HG03025 (cell line): ENCODE data around the gene MARCHF3.
A peak's percentile ranks its signal among the peaks of the same experiment; 100 is the strongest.
"Not testable (repeated sequence)": the region's sequence is repeated elsewhere in the genome, so short reads cannot be mapped to it uniquely, and the experiment has no call there.

Experiments used
- ATAC-seq: cut with Tn5 transposase; IDR thresholded peaks from one replicate; pipeline ENCODE4 v1.9.1; 2021; ENCODE audit warnings: mild to moderate bottlenecking, moderate library complexity; ENCODE audit not compliant: unreplicated experiment, low FRiP score

MARCHF3 gene

DNA sequence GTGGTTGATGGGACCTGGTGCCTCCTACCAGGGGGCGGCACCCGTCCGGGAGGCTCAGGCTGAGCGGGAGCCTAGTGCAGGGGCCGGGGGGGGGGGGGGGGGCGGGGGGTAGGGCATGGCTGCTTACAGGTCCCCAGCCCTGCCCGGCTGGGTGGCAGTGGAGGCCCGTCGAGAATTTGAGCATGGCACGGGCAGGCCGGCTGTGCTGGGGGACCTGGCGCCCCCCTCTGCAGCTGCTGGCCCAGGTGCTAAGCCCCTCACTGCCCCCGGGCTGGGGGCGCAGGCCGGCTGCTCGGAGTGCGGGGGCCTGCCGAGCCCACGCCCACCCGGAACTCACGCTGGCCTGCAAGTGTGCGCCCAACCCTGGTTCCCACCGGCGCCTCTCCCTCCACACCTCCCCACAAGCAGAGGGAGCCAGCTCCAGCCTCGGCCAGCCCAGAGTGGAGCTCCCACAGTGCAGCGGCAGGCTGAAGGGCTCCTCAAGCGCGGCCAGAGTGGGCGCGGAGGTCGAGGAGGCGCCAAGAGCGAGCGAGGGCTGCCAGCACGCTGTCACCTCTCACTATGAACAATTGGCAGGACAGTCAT, 175.7 kb downstream of the MARCHF3 start:
- no peak for ATAC-seq

- not testable (repeated sequence) for ATAC-seq
These were observed 176.6 kb downstream of the MARCHF3 start for GRCh38 chr5:126853541-126854307.

GRCh38 chr5:126852841-126853271, 177.5 kb downstream of the MARCHF3 start:
- no peak for ATAC-seq

GRCh38 chr5:126852091-126852571, 178.2 kb downstream of the MARCHF3 start:
- peak; percentile 66 for ATAC-seq

GRCh38 chr5:126851501-126852011, 178.8 kb downstream of the MARCHF3 start:
- no peak for ATAC-seq

DNA sequence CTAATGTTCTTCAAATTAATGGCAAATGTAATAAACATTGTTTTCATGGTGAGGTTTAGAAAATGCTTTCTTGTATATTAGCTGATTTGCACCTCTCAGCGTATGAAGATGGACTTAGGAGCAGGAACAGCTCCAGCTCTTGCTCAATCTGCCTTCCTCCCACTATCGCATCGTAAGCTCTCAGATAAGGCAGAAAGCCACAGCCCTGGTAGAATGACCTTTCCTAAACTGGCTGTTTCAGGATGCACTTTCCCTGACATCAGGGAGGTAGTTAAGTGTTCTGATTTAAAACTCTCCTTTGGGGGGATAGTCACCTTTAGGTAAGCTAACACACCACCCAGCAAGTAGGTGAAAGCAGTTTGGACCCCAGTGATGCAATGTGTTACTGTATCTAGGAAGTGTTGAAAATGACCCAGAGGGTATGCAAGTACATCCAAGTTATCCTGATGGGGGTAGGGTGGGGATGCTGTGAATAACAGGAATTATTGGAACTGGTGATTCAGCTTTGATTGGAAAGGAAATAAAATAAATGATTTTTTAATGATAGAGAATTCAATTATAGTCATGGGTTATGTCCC, 181.2 kb downstream of the MARCHF3 start:
- no peak for ATAC-seq

DNA sequence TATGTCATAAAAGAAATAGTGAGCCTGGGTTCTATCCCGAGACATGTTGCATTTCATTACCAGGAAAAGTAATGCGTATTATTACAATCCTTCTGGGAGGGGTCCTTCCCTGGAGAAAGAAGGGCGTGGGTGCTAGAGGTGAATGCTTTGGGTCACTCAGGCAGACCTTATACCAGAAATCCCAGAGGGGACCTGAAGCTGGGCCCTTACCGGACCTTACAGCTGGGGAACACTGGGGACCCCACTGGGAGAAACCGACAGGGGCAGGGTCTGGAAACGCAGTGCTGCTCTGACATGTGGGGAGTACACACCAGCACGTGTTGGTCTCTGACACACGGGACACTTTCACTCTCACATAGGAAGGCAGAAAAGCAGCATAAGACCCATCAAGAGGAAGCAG, 182.1 kb downstream of the MARCHF3 start:
- no peak for ATAC-seq

GRCh38 chr5:126847826-126848251, 182.5 kb downstream of the MARCHF3 start:
- ATAC-seq: no peak

DNA sequence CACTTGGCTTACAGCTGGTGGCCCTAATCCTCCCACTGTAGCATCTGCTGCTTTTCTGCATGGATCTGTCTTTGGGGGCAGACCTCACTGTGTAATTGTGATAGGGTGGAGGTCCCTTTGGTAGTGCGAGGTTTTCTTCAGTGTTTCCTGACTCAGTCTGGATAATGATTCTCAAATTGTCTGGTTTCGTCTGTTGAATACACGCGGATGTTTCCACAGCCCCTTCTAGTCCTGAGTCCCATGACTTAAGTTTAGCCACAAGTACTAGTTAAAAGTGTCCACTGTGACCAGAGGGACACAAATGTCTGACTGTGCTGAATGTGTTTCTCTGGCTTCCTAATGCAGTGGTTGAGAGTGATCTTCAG, 182.9 kb downstream of the MARCHF3 start:
- ATAC-seq: no peak

- no peak for ATAC-seq
These were observed 183.5 kb downstream of the MARCHF3 start for GRCh38 chr5:126846744-126847455.

- no peak for ATAC-seq
These were observed 184.0 kb downstream of the MARCHF3 start for GRCh38 chr5:126846344-126846743.

DNA sequence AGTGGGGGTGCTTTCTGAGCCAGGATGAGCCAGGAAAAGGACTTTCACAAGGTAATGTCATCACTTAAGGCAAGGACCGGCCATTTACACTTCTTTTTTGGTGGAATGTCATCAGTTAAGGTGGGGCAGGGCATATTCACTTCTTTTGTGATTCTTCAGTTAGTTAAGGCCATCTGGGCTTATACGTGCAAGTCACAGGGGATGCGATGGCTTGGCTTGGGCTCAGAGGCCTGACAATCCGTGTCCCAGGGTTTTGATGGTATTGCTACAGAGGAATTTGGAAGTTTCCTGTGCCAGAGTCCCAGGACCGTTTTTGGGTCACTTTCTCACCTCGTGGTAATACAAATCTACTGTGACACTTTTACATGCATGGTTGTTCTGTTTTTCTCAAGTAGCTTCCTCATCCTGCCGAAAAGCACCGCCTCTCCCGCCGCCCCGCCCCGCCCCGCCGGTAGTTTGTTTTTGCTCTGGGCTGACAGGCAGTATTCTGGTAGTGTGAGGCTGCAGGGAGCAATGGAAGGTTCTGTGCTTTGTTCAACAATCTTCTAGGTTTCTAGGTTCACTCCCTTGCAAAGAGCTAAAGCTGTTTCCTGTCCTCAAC, 184.8 kb downstream of the MARCHF3 start:
- peak; percentile 98 for ATAC-seq

GRCh38 chr5:126843375-126843774, 187.0 kb downstream of the MARCHF3 start:
- ATAC-seq: not testable (repeated sequence)

DNA sequence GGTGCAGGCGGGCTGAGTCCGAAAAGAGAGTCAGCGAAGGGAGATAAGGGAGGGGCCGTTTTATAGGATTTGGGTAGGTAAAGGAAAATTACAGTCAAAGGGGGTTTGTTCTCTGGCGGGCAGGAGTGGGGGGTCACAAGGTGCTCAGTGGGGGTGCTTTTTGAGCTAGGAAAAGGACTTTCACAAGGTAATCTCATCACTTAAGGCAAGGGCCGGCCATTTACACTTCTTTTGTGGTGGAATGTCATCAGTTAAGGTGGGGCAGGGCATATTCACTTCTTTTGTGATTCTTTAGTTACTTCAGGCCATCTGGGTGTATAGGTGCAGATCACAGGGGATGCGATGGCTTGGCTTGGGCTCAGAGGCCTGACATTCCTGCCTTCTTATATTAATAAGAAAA, 191.0 kb downstream of the MARCHF3 start:
- ATAC-seq: not testable (repeated sequence)

- ATAC-seq: no peak
These were observed 192.3 kb downstream of the MARCHF3 start for GRCh38 chr5:126837906-126838539.

- no peak for ATAC-seq
These were observed 193.1 kb downstream of the MARCHF3 start for GRCh38 chr5:126837242-126837641.

DNA sequence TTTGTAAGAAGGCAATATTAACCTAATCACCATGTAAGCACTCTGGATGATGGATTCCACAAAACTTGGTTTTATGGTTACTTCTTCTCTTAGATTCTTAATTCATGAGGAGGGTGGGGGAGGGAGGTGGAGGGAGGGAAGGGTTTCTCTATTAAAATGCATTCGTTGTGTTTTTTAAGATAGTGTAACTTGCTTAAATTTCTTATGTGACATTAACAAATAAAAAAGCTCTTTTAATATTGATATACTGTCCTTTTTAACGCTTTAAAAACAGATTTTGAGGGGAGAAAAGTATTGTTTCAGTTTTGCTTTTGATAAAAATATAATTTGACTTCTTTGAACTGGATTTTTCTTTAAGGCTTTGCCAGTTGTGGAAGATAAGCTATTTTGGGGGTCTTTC, 193.6 kb downstream of the MARCHF3 start:
- no peak for ATAC-seq

DNA sequence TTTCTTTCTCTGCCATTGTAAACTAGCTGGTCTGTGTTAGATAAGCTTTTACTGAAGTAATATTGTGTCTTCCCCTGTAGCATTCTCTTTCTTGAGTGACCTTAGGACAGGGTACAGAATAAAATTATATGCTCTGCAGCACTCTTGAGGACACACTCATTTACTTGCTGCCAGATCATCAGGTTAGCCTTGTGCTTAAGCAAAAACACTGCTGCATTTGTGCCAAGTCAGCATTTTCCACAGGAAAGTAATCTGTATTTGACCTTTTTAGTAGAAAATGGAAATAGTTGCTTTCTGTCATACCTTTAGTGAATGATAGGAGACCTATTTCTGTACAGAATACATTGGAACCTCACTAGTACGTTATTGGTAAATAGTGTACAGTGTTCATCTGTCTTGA, 199.2 kb downstream of the MARCHF3 start:
- no peak for ATAC-seq

GRCh38 chr5:126830061-126830460, 200.3 kb downstream of the MARCHF3 start:
- no peak for ATAC-seq

GRCh38 chr5:126829098-126829497, 201.3 kb downstream of the MARCHF3 start:
- ATAC-seq: no peak
